Choroid plexus epithelial cell (primary cell): ENCODE results near the gene SLC12A8.

Experiments
- DNase-seq: peaks from one replicate; pipeline ENCODE4 v3.0.0-alpha.2; 2010; ENCODE audit warnings: low read depth
- H3K4me3 ChIP-seq: 2 replicates; pipeline ENCODE4 v1.5.1; 2011; ENCODE audit warnings: low read depth, mild to moderate bottlenecking, control low read depth, low read length, moderate library complexity
- TF ChIP-seq, protein P1 (sequence below): conservative IDR thresholded peaks from 2 replicates; pipeline ENCODE4 v1.5.1; 2011; ENCODE audit warnings: low read depth, mild to moderate bottlenecking, control low read depth, inconsistent platforms, low read length, moderate library complexity

SLC12A8 gene

DNA sequence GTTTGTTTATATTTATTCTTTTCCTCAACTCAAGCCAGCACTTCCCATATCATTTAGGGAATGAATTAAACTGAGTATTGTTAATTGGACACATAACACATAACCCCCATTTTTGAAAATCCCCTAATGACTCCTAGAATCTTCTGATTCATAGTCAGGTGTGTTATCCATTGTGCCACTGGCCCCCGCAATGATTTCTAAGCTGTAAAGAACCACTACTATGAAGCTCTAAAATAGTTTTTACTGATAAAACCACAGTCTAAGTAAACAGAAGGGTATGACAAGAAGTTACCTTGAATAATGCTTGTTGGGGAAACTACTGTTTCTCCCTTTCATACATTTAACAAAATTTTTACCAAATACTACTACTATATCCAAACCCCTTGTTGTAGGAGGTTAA lies 22.3 kb upstream of the SLC12A8 start:
- no peak for DNase-seq
- TF ChIP-seq, protein P1, sequence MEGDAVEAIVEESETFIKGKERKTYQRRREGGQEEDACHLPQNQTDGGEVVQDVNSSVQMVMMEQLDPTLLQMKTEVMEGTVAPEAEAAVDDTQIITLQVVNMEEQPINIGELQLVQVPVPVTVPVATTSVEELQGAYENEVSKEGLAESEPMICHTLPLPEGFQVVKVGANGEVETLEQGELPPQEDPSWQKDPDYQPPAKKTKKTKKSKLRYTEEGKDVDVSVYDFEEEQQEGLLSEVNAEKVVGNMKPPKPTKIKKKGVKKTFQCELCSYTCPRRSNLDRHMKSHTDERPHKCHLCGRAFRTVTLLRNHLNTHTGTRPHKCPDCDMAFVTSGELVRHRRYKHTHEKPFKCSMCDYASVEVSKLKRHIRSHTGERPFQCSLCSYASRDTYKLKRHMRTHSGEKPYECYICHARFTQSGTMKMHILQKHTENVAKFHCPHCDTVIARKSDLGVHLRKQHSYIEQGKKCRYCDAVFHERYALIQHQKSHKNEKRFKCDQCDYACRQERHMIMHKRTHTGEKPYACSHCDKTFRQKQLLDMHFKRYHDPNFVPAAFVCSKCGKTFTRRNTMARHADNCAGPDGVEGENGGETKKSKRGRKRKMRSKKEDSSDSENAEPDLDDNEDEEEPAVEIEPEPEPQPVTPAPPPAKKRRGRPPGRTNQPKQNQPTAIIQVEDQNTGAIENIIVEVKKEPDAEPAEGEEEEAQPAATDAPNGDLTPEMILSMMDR: no peak
- no peak overlapping the region for H3K4me3 ChIP-seq

DNA sequence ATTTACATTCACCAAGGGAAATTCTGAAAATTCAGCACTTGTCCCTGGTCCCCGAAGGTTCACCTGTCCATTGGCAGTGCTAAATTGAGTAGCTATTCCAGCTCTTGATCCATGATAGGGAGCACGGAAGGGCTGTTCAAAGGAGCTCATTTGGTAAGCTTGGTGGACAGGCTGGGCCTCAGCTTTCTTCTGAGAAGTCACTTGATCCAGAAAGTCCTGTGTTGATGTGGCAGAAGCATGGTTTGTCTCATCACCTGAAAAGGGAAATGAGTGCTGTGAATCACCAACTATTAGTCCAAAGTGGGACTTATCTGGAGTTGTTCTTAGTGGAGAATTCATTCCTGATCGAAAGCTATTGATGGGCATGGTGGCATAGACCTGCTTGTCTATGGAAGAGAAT lies 19.9 kb upstream of the SLC12A8 start:
- H3K4me3 ChIP-seq: no peak overlapping the region
- TF ChIP-seq, protein P1: no peak
- DNase-seq: no peak

DNA sequence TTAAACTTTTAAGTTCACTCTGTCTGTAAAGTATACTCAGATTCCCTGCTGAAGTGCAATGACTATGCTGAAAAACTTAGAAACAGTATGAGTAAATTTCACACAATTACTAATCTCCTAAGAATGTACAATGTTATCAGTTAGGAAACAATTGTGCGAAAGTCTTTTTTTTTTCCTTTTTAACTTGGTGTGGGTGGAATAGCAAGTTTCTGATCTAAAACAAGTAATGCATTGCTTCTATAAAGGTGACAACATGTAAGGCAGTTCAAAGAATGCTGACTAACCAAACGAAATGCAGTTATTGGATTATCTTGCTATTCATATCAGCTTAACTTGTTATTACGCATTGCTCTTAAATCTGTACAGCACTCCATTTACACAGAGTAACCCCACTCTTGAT lies 19.3 kb upstream of the SLC12A8 start:
- TF ChIP-seq, protein P1: no peak
- peak; percentile 85 for DNase-seq
- no peak overlapping the region for H3K4me3 ChIP-seq

- H3K4me3 ChIP-seq: no peak overlapping the region
- TF ChIP-seq, protein P1: no peak
- no peak for DNase-seq
Measured at GRCh38 chr3:125229707-125230106, 17.2 kb upstream of the SLC12A8 start.

- H3K4me3 ChIP-seq: no peak overlapping the region
- no peak for DNase-seq
- TF ChIP-seq, protein P1: no peak
Measured at GRCh38 chr3:125229168-125229567, 16.6 kb upstream of the SLC12A8 start.

GRCh38 chr3:125221831-125222230 lies 9.3 kb upstream of the SLC12A8 start:
- TF ChIP-seq, protein P1: no peak
- DNase-seq: no peak

DNA sequence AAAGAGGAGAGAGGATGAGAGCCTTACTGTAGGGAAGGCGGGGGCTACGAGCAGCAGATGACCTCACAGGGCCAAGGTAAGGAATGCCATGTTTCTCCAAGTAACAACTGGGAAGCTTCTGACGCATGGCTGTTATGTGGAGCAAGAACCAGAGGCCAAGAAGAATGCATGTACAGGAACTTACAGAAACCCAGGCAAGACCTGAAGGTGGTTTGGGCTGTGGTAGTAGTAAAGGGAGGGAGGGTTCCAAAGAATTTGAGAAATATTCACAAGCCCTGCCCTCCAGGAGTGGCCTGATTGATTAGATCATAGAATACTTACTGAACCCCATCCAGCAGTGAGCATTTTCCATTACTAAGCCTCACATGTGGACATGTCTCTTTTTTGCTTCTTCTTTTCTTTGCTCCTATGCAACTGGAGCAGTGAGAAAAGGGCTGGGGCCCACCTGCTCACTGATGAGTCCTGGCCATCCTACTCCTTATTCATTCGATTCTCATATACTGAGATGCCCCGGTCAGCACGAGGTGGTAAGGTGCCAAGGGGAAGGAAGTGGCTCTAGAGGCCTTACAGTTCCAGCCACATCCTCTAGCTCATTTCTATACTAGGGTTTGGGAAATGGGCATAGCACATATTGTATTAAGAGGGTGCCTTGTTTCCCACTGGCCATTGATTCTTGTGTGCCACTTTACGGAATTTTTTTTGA lies 8.3 kb upstream of the SLC12A8 start:
- H3K4me3 ChIP-seq: no peak overlapping the region
- TF ChIP-seq, protein P1: no peak
- DNase-seq: peak; percentile 26

More at GRCh38 chr3:125221831-125222230, 9.3 kb upstream of the SLC12A8 start:
- H3K4me3 ChIP-seq: no peak overlapping the region
